ENCODE measurements around the gene CEACAM7.

CEACAM7 gene

DNA sequence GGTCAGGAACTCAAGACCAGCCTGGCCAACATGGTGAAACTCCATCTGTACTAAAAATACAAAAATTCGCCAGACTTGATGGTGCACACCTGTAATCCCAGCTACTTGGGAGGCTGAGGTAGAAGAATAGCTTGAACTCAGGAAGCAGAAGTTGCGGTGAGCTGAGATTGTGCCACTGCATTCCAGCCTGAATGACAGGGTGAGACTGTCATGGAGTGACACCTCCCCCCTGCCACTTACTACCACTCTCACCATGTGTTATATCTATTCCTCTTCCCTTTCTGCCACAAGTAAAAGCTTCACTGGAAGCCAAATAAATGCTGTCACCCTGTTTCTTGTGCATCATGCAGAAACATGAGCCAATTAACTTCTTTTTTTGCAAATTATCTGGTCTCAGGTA is 50.6 kb downstream of the CEACAM7 start:
- no peaks in the 10 kb centered on the region for H3K4me1 ChIP-seq (ENCODE audit: low read depth, poor library complexity, severe bottlenecking)
- H3K9ac ChIP-seq, result no peak overlapping the region
- no peaks in the 10 kb centered on the region for H3K36me3 ChIP-seq (ENCODE audit: insufficient read depth)
- H4K20me1 ChIP-seq (ENCODE audit: insufficient read depth), result no peaks in the 10 kb centered on the region
- H3K27me3 ChIP-seq (ENCODE audit: insufficient read depth, low read depth), result peaks cover 30% of the 10 kb centered on the region
- H3K79me2 ChIP-seq (ENCODE audit: insufficient read depth, low read depth), result no peaks in the 10 kb centered on the region
- no peak overlapping the region for H3K27ac ChIP-seq
- H2AFZ ChIP-seq (ENCODE audit: low read depth), result no peak overlapping the region
- TF ChIP-seq, protein P1, sequence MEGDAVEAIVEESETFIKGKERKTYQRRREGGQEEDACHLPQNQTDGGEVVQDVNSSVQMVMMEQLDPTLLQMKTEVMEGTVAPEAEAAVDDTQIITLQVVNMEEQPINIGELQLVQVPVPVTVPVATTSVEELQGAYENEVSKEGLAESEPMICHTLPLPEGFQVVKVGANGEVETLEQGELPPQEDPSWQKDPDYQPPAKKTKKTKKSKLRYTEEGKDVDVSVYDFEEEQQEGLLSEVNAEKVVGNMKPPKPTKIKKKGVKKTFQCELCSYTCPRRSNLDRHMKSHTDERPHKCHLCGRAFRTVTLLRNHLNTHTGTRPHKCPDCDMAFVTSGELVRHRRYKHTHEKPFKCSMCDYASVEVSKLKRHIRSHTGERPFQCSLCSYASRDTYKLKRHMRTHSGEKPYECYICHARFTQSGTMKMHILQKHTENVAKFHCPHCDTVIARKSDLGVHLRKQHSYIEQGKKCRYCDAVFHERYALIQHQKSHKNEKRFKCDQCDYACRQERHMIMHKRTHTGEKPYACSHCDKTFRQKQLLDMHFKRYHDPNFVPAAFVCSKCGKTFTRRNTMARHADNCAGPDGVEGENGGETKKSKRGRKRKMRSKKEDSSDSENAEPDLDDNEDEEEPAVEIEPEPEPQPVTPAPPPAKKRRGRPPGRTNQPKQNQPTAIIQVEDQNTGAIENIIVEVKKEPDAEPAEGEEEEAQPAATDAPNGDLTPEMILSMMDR (conservative IDR thresholded peaks at IDR 0.05; ENCODE audit: low read depth, low read length), result no peak
- H3K4me2 ChIP-seq, result no peak overlapping the region
- H3K4me3 ChIP-seq (IDR thresholded peaks at IDR 0.05; ENCODE audit: insufficient read depth, low read depth, low read length), result no peak overlapping the region

DNA sequence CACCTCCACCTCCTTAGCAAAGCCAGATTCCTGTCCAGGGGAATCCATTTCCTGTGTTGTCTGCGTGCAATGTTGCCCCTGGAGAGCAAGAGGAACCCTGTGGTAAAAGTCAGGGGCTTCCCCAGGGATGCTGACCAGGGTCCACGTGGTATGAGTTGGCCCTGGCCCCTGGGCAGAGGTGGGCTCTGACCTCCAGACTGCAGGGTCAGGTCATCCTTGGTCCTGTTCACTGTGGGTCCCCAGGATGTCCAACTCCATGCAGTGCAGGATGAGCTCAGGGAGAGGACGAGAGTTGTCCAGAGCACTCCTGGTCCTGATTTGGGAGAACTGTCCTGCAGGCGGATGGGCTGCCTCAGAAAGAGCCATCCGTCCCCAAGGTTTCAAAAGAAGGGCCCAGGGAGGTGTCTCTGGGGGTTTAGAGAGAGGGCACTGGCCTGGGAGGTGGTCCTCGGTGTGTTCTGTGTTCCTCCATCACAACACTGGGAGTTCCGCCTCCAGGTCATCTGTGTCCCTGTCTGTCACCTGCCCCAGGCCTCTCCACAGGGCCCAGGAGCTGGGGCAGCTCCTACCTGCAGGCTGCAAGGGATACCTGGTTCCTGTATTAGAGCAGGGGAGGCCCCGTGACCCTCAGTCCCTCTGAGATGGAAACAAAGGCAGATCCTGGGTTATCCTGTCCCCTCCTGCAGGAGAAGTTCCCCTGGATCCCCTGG is 59.9 kb downstream of the CEACAM7 start:
- no peaks in the 10 kb centered on the region for H3K4me1 ChIP-seq (ENCODE audit: low read depth, poor library complexity, severe bottlenecking)
- no peaks in the 10 kb centered on the region for H3K79me2 ChIP-seq (ENCODE audit: insufficient read depth, low read depth)
- H3K4me3 ChIP-seq (IDR thresholded peaks at IDR 0.05; ENCODE audit: insufficient read depth, low read depth, low read length), result no peak overlapping the region
- no peaks in the 10 kb centered on the region for H3K36me3 ChIP-seq (ENCODE audit: insufficient read depth)
- no peak overlapping the region for H3K4me2 ChIP-seq
- H3K27me3 ChIP-seq (ENCODE audit: insufficient read depth, low read depth), result peaks cover 73% of the 10 kb centered on the region
- no peaks in the 10 kb centered on the region for H4K20me1 ChIP-seq (ENCODE audit: insufficient read depth)
- H3K9ac ChIP-seq, result no peak overlapping the region
- H2AFZ ChIP-seq (ENCODE audit: low read depth), result no peak overlapping the region
- H3K27ac ChIP-seq, result no peak overlapping the region
- TF ChIP-seq, protein P1 (conservative IDR thresholded peaks at IDR 0.05; ENCODE audit: low read depth, low read length), result no peak

DNA sequence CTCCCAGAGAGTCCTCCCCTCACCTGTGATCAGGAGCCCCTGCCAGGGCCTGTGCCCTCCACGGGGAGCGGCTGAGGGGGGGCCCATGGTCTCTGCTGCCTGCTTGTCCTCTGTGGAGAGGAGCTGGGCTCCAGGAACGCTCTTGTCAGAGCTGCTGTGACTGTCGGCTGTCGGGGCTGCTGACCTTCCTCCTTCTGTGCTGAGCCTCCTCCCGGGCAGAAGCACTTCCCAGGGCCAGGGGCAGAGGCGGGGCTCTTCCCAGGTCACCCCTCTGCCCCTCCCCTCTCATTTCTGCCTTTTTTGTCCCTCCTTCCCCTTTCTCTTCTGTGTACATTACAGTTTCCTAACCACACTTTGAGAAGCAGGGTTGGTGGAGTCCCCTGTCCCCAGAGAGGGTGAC is 61.2 kb downstream of the CEACAM7 start, which contains the start of gene CEACAM4:
TSS of gene CEACAM4 (minus strand) at position 198 of the 400 bp plus-strand sequence. CDS start at position 87, 111 bp downstream.
- Histone ChIP-seq H3K9ac (no peak within 1 kb of the TSS), H3K79me2 (ENCODE audit: insufficient read depth, low read depth) (no peaks in the 10 kb centered on the region), H3K4me1 (ENCODE audit: low read depth, poor library complexity, severe bottlenecking) (no peaks in the 10 kb centered on the region), H2AFZ (ENCODE audit: low read depth) (no peak within 1 kb of the TSS), H3K27me3 (ENCODE audit: insufficient read depth, low read depth) (peaks cover 86% of the 10 kb centered on the region), H3K4me3 (IDR thresholded peaks at IDR 0.05; ENCODE audit: insufficient read depth, low read depth, low read length) (no peak within 1 kb of the TSS), H4K20me1 (ENCODE audit: insufficient read depth) (no peaks in the 10 kb centered on the region), H3K27ac (no peak within 1 kb of the TSS), H3K36me3 (ENCODE audit: insufficient read depth) (no peaks in the 10 kb centered on the region), H3K4me2 (no peak within 1 kb of the TSS)
- TF ChIP-seq, protein P1 (conservative IDR thresholded peaks at IDR 0.05; ENCODE audit: low read depth, low read length), result no peak

DNA sequence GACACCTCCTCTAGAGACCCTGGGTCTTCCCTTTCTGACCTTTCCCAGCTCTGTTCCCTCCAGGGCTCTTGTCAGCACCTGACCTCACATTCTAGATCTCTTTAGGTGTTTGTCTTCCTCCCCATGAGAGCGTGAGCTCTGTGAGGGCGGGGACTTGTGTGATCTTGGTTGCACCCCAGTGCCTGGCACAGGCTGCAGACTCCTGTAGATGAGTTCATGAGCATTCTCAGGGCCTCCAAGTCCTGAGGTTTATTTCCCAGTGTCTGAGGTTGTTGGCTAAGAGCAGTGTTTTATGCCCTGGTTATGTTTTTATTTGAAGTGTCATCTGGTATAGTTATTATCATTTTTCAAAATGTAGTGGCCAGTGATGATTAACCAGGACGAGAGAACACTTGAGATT is 61.8 kb downstream of the CEACAM7 start:
- Histone ChIP-seq H3K4me3 (IDR thresholded peaks at IDR 0.05; ENCODE audit: insufficient read depth, low read depth, low read length) (no peak overlapping the region), H3K4me1 (ENCODE audit: low read depth, poor library complexity, severe bottlenecking) (no peaks in the 10 kb centered on the region), H3K27me3 (ENCODE audit: insufficient read depth, low read depth) (peaks cover 92% of the 10 kb centered on the region), H4K20me1 (ENCODE audit: insufficient read depth) (no peaks in the 10 kb centered on the region), H3K36me3 (ENCODE audit: insufficient read depth) (no peaks in the 10 kb centered on the region), H3K79me2 (ENCODE audit: insufficient read depth, low read depth) (no peaks in the 10 kb centered on the region), H3K27ac (no peak overlapping the region), H2AFZ (ENCODE audit: low read depth) (no peak overlapping the region), H3K4me2 (no peak overlapping the region), H3K9ac (no peak overlapping the region)
- TF ChIP-seq, protein P1 (conservative IDR thresholded peaks at IDR 0.05; ENCODE audit: low read depth, low read length), result no peak
